GM18868 (cell line): ENCODE results near the gene GRHPR.
"Not testable (repeated sequence)": the region's sequence is repeated elsewhere in the genome, so short reads cannot be mapped to it uniquely, and the experiment has no call there.

ENCODE experiments used
- ATAC-seq: cut with Tn5 transposase; IDR thresholded peaks from one replicate; pipeline ENCODE4 v1.9.1; 2021; ENCODE audit warnings: mild to moderate bottlenecking, moderate library complexity; ENCODE audit not compliant: unreplicated experiment

The GRHPR gene

GRCh38 chr9:37420271-37421215 lies 2.0 kb upstream of the GRHPR start:
- ATAC-seq: no peak

- ATAC-seq: no peak
These were observed 595 bp upstream of the GRHPR start for GRCh38 chr9:37421914-37422288.

- ATAC-seq: no peak
These were observed 1.0 kb downstream of the GRHPR start for GRCh38 chr9:37423508-37423907.

GRCh38 chr9:37424204-37424685 lies 1.7 kb downstream of the GRHPR start:
- ATAC-seq: no peak

- ATAC-seq: no peak
These were observed 2.3 kb downstream of the GRHPR start for GRCh38 chr9:37424686-37425297.

- ATAC-seq: no peak
These were observed 2.8 kb downstream of the GRHPR start for GRCh38 chr9:37425298-37425752.

GRCh38 chr9:37426431-37426830 lies 3.9 kb downstream of the GRHPR start:
- not testable (repeated sequence) for ATAC-seq

- no peak for ATAC-seq
These were observed 4.3 kb downstream of the GRHPR start for GRCh38 chr9:37426846-37427245.

- ATAC-seq: no peak
These were observed 5.8 kb downstream of the GRHPR start for GRCh38 chr9:37428345-37428744.

- no peak for ATAC-seq
These were observed 7.2 kb downstream of the GRHPR start for GRCh38 chr9:37429441-37430285.

GRCh38 chr9:37430841-37431597 lies 8.5 kb downstream of the GRHPR start:
- no peak for ATAC-seq

GRCh38 chr9:37432020-37432419 lies 9.5 kb downstream of the GRHPR start:
- no peak for ATAC-seq

- ATAC-seq: no peak
These were observed 11.4 kb downstream of the GRHPR start for GRCh38 chr9:37433867-37434371.

- ATAC-seq: no peak
These were observed 14.0 kb downstream of the GRHPR start for GRCh38 chr9:37436540-37436939.

- no peak for ATAC-seq
These were observed 14.5 kb downstream of the GRHPR start for GRCh38 chr9:37437010-37437409.

- ATAC-seq: no peak
These were observed 15.1 kb downstream of the GRHPR start for GRCh38 chr9:37437621-37438020.

GRCh38 chr9:37438359-37438758 lies 15.9 kb downstream of the GRHPR start:
- no peak for ATAC-seq

GRCh38 chr9:37441776-37442370 lies 19.4 kb downstream of the GRHPR start:
- ATAC-seq: no peak

- no peak for ATAC-seq
These were observed 20.1 kb downstream of the GRHPR start for GRCh38 chr9:37442556-37442955.

GRCh38 chr9:37443566-37443965 lies 21.1 kb downstream of the GRHPR start:
- no peak for ATAC-seq
